ENCODE measurements around the gene CST3. TPM values are rescaled to one million over a fixed set of nuclear protein-coding genes. Genes with fewer than 3 reads are reported as not detected.
"Not testable (repeated sequence)": the region's sequence is repeated elsewhere in the genome, so short reads cannot be mapped to it uniquely, and the experiment has no call there.

The CST3 gene
- total RNA-seq, 4 donors from 2014 or later = 607 to 1,755 (median 1,289) TPM

GRCh38 chr20:23624324-23624691 is 13.4 kb downstream of the CST3 start:
- intact Hi-C loops (cut with DNase I; ENCODE audit: low total_unique reads) (no loop called here), in situ Hi-C loops (cut with MboI; ENCODE audit: low pct_ligation_motif_present in 1 of 4, low pct_unique_long_range_greater_than_20kb in 1 of 4, low sequenced_read_pairs in 3 of 4) (loop anchor here in 2 of 4 donors (25.0 kb wide), 3 partner anchors 187 to 937 kb away; partner anchors contain the start of gene CSTL1 (in 1 of the 2))
- Histone ChIP-seq H3K36me3 (no peaks in the 10 kb centered on the region), H3K9me3 (no peaks in the 10 kb centered on the region), H3K27me3 (no peaks in the 10 kb centered on the region), H3K27ac (peak overlapping the region; percentile 76 to 85 (median 80)), H3K4me3 (no peak overlapping the region), H3K4me1 (peaks cover 3 to 36% (median 17%) of the 10 kb centered on the region in 4 donors)
- WGBS, 2 donors (ENCODE audit: low coverage in 1 of 2) = 49 to 66% methylated on average over 2 of the region's 2 CpGs
- no peak for DNase-seq
- TF ChIP-seq POLR2A (IDR thresholded peaks at IDR 0.05) (no peak), POLR2AphosphoS5 (IDR thresholded peaks at IDR 0.05) (peak; percentile 30 to 85 (median 80)), CTCF (IDR thresholded peaks at IDR 0.05) (no peak), EP300 (IDR thresholded peaks at IDR 0.05; ENCODE audit: low read depth) (peak; percentile 61)

GRCh38 chr20:23623666-23624323 is 14.0 kb downstream of the CST3 start:
- Histone ChIP-seq H3K27ac (peak overlapping the region; percentile 76 to 85 (median 80)), H3K36me3 (no peaks in the 10 kb centered on the region), H3K4me1 (peaks cover 3 to 32% (median 14%) of the 10 kb centered on the region in 4 donors), H3K27me3 (no peaks in the 10 kb centered on the region), H3K9me3 (no peaks in the 10 kb centered on the region), H3K4me3 (no peak overlapping the region)
- WGBS, 2 donors (ENCODE audit: low coverage in 1 of 2) = 55 to 56% methylated on average over 4 of the region's 4 CpGs
- no peak for TF ChIP-seq POLR2AphosphoS5 (IDR thresholded peaks at IDR 0.05)
- TF ChIP-seq EP300 (IDR thresholded peaks at IDR 0.05; ENCODE audit: low read depth) = no peak
- TF ChIP-seq CTCF (IDR thresholded peaks at IDR 0.05) = no peak
- no peak for TF ChIP-seq POLR2A (IDR thresholded peaks at IDR 0.05)
- intact Hi-C loops (cut with DNase I; ENCODE audit: low total_unique reads) (no loop called here), in situ Hi-C loops (cut with MboI; ENCODE audit: low pct_ligation_motif_present in 1 of 4, low pct_unique_long_range_greater_than_20kb in 1 of 4, low sequenced_read_pairs in 3 of 4) (loop anchor here in 2 of 4 donors (25.0 kb wide), 3 partner anchors 186 to 936 kb away; partner anchors contain the start of gene CSTL1 (in 1 of the 2))
- no peak for DNase-seq

GRCh38 chr20:23622839-23623343 is 14.9 kb downstream of the CST3 start:
- no peak for TF ChIP-seq CTCF (IDR thresholded peaks at IDR 0.05)
- peak; percentile 93 to 95 (median 94) for TF ChIP-seq POLR2AphosphoS5 (IDR thresholded peaks at IDR 0.05)
- peak; percentile 96 for TF ChIP-seq EP300 (IDR thresholded peaks at IDR 0.05; ENCODE audit: low read depth)
- H3K4me1 ChIP-seq = peaks cover 3 to 28% (median 13%) of the 10 kb centered on the region in 4 donors
- DNase-seq = peak; percentile 68
- 7 to 9% methylated on average over 4 of the region's 4 CpGs for WGBS, 2 donors (ENCODE audit: low coverage in 1 of 2)
- peak overlapping the region in 2 of 4 donors; percentile 18 to 23 for H3K4me3 ChIP-seq
- peak overlapping the region; percentile 76 to 85 (median 80) for H3K27ac ChIP-seq
- no peaks in the 10 kb centered on the region for H3K9me3 ChIP-seq
- in situ Hi-C loops (cut with MboI; ENCODE audit: low pct_ligation_motif_present in 1 of 4, low pct_unique_long_range_greater_than_20kb in 1 of 4, low sequenced_read_pairs in 3 of 4) (loop anchor here in 2 of 4 donors (25.0 kb wide), 3 partner anchors 186 to 936 kb away; partner anchors contain the start of gene CSTL1 (in 1 of the 2)), intact Hi-C loops (cut with DNase I; ENCODE audit: low total_unique reads) (no loop called here)
- H3K36me3 ChIP-seq = no peaks in the 10 kb centered on the region
- H3K27me3 ChIP-seq = no peaks in the 10 kb centered on the region

GRCh38 chr20:23622401-23622800 is 15.4 kb downstream of the CST3 start:
- in situ Hi-C loops (cut with MboI; ENCODE audit: low pct_ligation_motif_present in 1 of 4, low pct_unique_long_range_greater_than_20kb in 1 of 4, low sequenced_read_pairs in 3 of 4) = loop anchor here in 2 of 4 donors (25.0 kb wide), 3 partner anchors 185 to 935 kb away; partner anchors contain the start of gene CSTL1 (in 1 of the 2)
- intact Hi-C loops (cut with DNase I; ENCODE audit: low total_unique reads); H3K36me3 ChIP-seq; H3K9me3 ChIP-seq; DNase-seq; H3K27me3 ChIP-seq; H3K4me3 ChIP-seq: not testable (repeated sequence)
- WGBS, 2 donors (ENCODE audit: low coverage in 1 of 2) = 27 to 60% methylated on average over 3 of the region's 3 CpGs
- peaks cover 3 to 28% (median 13%) of the 10 kb centered on the region in 4 donors for H3K4me1 ChIP-seq
- peak overlapping the region; percentile 76 to 85 (median 80) for H3K27ac ChIP-seq

- H3K9me3 ChIP-seq; H3K27ac ChIP-seq; H3K4me3 ChIP-seq; DNase-seq; intact Hi-C loops (cut with DNase I; ENCODE audit: low total_unique reads); H3K27me3 ChIP-seq; H3K36me3 ChIP-seq: not testable (repeated sequence)
- H3K4me1 ChIP-seq = peaks cover 3 to 20% (median 13%) of the 10 kb centered on the region in 4 donors
- in situ Hi-C loops (cut with MboI; ENCODE audit: low pct_ligation_motif_present in 1 of 4, low pct_unique_long_range_greater_than_20kb in 1 of 4, low sequenced_read_pairs in 3 of 4) = loop anchor here in 2 of 4 donors (25.0 kb wide), 3 partner anchors 184 to 934 kb away; partner anchors contain the start of gene CSTL1 (in 1 of the 2)
- 71% methylated on average over 11 of the region's 11 CpGs; no CpG with 5 or more reads in 1 of the 2 donors for WGBS, 2 donors (ENCODE audit: low coverage in 1 of 2)
These were observed 16.9 kb downstream of the CST3 start for GRCh38 chr20:23620670-23621386.
